ENCODE measurements around the gene MIPOL1. TPM values are rescaled to one million over a fixed set of nuclear protein-coding genes. Genes with fewer than 3 reads are reported as not detected.
A peak's percentile ranks its signal among the peaks of the same experiment; 100 is the strongest.

MIPOL1 gene
- total RNA-seq, 2 donors from 2014 or later, result 0.67 to 1.5 TPM

DNA sequence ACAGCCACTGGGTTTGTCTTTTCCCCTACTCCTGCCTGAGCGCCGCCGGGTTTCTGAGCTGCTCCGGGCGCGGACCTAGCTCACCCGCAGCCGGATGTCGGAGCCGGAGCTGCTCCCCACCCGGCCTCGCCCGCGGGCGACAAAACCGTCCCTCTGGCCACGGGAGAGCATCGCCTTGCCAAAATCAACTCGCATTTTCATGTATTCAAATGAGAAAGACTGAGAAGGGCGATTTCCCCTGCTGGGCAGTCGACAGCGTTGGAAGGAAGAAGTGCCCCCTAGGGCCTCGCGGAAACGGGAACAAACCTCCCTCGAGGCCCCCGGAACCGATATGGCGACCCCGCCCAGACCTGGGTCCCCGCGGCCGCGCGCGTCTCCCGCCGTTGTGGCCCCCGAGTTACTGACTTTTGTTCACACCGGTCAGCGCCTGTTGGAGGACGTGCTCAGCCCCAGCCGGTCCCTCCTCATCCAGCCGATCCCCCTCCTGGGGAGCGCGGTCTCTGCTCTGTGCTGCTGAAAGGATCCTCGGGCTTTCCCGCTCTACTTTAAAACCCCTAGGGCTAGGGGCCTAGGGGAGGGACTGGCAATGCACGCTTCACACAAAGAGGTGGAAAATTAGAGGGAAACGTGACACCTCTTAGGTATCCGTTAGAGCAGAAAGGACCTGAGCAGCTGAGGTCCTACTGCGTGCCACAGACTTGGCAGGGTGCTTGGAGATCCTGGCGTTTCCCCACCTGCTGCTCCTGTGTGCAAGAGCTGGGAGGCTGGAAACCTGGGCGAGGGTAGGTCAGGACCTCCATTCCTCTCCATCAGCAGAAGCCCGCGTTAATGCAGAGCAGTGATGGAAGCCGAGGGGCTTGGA lies 402.0 kb downstream of the MIPOL1 start:
- Mint-ChIP-seq H3K9me3 (peaks cover 3% of the 10 kb centered on the region), H3K27me3 (peaks cover 44% of the 10 kb centered on the region), H3K4me3 (peak overlapping the region; percentile 12), H3K27ac (no peak overlapping the region), H3K36me3 (ENCODE audit: low read depth) (peaks cover 18% of the 10 kb centered on the region), H3K4me1 (peaks cover 4% of the 10 kb centered on the region)
- no peak for ATAC-seq (replicated peaks)

DNA sequence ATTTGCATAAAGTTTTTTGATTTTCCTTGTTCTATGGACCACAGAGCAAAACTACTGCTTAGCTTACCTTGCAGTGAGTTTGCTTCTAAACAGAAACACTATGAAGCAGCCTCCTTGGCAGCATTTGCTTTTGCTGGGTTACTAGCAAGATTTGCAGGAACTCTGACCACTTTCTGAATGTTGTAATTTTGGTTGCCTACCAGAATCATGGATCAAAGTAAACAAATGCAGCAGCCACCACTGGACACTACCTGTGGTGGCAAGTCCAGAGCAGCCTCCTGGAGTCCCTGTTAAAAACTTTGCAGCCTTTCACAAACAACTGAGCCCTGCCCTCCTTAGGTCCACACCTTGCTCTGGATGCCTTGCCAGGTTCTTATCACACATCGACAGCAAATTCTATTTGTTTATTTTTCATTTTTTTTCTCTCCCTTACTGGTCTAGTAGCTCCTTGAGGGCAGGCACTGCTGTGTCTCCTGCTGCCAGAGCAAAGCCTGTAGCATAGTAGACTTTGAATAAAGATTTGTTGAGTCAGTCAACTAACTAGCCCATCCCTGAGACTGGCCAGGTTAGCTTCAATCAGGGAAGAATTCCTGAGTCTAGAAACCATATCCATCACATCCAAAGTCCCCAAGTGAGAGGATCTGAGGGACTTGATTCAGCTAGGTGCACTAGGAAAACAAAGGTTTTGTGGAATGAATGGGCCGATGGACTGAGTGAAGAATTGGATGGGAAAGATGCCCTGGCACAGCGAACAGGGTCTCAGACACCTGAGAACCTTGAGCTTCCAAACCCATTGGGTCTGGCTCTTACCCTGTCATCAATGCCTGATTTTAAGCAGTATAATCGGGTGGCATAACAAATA lies 403.4 kb downstream of the MIPOL1 start:
- Mint-ChIP-seq H3K27ac (no peak overlapping the region), H3K4me3 (no peak overlapping the region), H3K4me1 (no peaks in the 10 kb centered on the region), H3K9me3 (peaks cover 3% of the 10 kb centered on the region), H3K36me3 (ENCODE audit: low read depth) (peaks cover 12% of the 10 kb centered on the region), H3K27me3 (peaks cover 40% of the 10 kb centered on the region)
- ATAC-seq (replicated peaks), result no peak

DNA sequence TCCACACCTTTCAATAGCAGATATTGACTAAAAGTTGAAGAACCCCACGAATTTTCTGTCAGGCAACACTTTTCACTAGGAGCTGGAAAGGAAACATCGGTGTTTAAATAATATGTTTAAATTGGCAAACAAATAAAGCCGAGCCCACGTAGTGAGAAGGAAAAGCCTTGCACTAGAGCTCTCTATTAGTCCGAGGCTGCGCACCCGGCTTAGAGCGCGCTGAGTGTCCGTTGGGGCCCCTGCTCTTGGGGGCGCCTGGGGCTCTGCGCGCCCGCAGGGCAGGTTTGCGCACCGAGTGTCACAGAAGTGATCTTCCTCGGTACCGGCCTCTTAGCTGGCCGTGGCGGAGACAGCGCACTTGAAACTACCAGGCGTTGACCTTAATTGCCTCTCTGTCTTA lies 404.1 kb downstream of the MIPOL1 start:
- no peak for ATAC-seq (replicated peaks)
- no peak overlapping the region for H3K27ac Mint-ChIP-seq
- H3K27me3 Mint-ChIP-seq, result peaks cover 39% of the 10 kb centered on the region
- no peaks in the 10 kb centered on the region for H3K4me1 Mint-ChIP-seq
- no peak overlapping the region for H3K4me3 Mint-ChIP-seq
- H3K36me3 Mint-ChIP-seq (ENCODE audit: low read depth), result peaks cover 7% of the 10 kb centered on the region
- H3K9me3 Mint-ChIP-seq, result peaks cover 6% of the 10 kb centered on the region

Other genes with a start within 250 kb of the MIPOL1 start
- gene SLC25A21, start 25.3 kb upstream of the MIPOL1 start, total RNA-seq, result not detected